ENCODE results near the gene MAFG.
"Not testable (repeated sequence)": the region's sequence is repeated elsewhere in the genome, so short reads cannot be mapped to it uniquely, and the experiment has no call there.

The MAFG gene

DNA sequence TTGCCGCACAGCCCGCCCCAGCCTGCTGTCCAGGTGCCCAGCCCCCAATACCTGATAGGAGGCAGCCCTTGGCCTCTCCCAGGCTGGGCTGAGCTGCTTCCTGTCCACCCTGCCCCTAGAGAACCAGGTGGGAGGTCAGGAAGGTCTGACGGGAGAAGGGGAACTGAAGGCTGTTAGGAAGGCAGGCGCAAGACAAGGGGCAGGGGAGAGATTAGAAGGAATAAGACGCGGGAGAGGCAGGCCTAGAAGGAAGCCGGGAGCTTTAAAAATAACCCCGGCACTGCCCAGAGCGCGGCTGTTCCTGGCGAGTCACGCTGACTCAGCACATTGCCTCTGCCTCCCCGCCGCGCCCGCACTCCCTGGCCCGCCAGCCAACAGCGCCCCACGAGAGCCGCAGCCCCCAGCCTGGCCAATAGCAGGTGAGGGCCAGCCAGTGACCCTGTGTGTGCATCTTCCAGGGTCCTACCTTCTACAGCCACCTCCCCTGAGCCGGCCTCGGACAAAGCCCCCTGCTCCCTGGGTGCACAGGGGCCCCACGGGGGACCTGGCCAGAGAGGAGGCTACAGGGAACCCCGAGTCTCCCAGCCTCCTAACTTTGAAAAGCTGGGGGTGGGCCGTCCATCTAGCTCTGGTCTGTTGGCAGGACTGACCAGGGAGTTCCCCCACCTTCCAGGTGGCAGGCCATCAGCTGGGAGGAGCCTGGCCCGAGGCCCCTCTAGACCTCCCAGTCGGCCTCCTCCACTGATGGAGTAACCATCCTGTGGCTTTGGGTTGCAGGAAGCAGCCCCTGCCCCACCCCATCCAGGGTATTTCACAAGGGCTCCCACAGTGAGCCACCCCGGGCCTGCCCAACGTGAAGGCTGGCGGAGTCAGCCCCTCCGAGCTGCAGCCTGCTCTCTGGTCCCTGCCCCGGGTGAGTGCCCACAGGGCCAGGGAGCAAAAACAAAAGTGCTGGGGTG lies 4.0 kb downstream of the MAFG start:
- DNase-seq (ENCODE audit: low read depth, low spot score), result peak; percentile 88

DNA sequence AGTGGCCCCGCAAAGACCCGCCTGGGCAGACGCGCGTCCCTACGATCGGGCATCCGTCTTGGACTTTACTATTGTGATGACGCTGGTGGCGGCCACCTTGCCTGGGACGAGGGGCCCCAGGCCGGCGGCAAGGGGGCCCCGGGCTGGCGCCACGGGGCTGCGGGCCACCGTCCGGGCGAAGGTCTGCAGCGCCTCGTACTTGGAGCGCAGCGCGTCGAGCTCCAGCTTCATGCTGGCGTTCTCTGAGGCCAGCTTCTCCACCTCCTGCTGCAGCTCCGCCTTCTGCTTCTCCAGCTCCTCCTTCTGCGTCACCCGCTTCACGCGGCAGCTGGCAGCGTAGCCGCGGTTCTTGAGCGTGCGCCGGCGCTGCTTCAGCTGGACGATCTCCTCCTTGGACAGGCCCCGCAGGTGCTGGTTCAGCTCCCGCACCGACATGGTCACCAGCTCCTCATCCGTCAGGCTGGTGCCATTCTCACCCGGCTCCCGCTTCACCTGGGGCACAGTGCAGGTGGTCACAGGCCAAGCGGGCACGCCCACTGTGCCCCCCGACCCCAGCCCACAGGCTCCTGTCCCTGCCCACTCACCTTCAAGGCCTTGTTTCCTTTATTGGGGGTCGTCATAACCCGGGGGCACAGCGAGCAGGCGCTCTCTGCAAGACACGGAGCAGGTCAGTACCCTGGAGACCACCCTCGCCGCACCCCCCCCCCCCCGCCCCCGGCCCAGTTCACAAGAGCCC lies 4.8 kb downstream of the MAFG start:
- DNase-seq (ENCODE audit: low read depth, low spot score), result no peak

GRCh38 chr17:81921996-81922565 lies 5.5 kb downstream of the MAFG start:
- DNase-seq (ENCODE audit: low read depth, low spot score), result no peak

GRCh38 chr17:81921537-81921862 lies 6.0 kb downstream of the MAFG start:
- DNase-seq (ENCODE audit: low read depth, low spot score), result no peak

DNA sequence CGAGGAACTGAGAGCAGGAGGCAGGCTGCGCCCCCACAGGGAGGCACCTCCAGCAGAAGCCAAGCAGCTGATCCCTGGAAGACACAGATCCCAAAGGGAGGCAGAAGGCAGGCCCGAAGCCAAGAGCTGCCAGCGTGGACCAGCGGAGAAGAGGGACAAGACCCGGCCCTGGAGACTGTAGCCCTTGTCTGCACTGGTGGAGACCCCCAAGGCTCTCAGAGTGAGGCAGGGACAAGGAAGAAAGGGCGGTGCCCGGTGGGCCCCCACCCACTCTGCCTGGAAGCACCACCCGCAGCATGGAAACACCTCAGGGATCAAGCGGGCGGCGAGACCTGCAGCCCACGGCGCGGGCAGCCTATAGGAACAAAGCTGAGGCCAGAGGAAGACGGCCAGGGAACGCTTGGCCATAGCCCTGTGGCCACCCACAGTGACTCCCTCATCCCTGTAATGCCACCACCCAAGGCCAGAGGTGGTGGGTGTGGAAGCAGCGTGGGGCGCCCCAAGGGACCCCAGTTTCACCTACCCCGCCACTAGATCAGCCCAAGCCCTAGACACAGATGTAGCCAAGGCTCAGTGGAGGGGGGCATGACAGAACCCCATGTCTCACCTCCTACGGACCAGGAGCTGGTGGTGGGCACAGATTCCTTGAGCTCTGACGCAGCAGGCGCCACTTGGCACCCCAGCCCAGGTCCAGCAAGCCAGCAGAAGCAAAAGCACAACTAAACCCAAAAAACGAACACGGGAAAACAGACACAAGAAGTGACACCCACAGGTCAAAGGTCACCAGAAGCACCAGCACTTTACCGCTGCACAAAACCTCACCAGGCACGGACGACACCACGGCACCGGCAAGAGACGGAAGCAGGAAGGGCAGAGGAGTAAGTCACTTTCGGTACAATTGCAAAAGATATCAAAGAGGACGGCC lies 6.7 kb downstream of the MAFG start:
- DNase-seq (ENCODE audit: low read depth, low spot score), result no peak

DNA sequence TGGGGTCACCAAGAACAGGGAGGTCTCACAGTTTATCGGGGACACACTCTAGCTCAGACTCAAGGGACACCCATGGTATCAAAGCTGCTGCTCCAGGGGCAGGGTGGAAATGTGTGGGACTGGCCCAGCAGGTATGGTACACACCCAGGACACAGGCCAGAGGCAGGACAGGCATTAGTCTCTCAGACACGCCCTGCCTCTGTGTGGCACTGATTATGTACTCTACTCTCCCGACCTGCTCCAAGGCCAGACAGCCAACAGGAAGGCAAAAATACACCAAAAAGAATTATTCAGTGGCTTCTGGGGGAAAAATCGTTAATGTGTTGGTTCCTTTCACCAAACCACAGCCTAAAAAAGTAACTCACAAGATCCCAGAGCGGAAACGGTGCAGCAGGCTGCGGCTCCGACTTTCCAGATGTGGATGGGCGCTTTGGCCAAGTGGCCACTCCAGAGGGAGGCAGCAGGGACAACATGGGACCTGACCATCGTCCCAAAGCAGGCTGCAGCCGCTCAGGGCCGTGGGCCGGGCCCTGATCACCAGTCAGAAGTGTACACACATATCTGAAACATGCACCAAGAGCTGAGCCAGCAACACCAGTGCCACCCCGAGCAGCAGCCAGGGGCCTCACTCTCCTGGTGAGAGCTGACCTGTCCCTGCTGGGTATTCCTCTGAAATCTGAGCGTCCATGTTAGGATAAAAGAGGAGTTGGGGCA lies 8.5 kb downstream of the MAFG start:
- DNase-seq (ENCODE audit: low read depth, low spot score), result no peak

DNA sequence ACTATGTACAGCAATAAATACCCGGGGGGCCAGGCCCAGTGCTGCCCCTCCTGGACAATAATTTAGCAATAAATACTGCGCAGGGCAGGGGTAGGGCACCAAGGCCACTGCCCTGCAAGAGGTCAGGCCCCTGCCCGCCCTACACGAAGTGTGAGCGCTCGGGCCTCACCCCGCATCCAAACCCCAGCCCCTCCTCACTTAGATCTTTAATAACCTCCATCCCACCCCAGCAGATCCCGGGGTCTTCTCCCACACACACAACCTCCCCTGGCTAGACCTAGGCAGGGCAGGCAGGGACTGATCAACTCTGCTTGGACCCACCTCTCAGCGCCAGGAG lies 9.2 kb downstream of the MAFG start:
- not testable (repeated sequence) for DNase-seq (ENCODE audit: low read depth, low spot score)

DNA sequence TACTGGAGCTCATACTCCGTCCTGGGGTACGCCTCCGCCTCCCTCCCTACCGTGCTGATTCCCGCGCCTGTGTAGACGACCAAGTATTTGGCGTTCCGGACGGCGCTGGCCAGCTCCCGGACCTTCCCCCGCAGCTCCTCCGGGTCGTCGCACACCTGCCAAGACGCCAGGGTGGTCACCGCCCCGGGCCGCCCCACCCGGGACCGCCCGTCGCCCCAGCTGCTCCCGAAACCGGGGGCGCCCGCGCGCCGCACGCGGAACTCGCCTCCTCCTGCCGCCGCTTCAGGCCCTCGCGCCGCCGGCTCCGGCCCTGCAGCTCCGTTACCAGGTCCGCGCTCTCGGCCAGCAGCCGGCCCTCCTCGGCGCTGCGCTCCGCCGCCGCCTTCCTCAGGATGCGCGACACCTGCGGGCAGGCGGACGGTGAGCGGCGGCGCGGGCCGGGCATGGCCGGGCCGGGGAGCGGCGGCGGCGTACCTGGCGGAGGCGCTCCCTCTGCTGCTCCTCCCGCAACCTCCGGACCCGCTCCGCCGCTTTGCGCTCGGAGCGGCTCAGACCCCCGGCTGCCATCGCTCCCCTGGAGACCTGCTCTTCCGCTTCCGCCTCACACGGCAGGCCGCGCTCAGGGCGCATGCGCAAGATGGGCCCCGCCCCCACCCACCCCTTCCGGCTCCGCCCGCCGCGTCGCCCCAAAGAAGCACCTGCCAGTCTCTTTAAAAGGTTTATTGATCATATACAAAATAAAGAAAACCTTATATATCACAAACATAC lies 9.8 kb downstream of the MAFG start, which contains the start of gene SIRT7:
Gene SIRT7, minus strand, starts transcription at position 612 of the 768 bp plus-strand sequence. Its CDS starts 45 bp downstream, at position 567.
- DNase-seq (ENCODE audit: low read depth, low spot score), result peak; percentile 89

DNA sequence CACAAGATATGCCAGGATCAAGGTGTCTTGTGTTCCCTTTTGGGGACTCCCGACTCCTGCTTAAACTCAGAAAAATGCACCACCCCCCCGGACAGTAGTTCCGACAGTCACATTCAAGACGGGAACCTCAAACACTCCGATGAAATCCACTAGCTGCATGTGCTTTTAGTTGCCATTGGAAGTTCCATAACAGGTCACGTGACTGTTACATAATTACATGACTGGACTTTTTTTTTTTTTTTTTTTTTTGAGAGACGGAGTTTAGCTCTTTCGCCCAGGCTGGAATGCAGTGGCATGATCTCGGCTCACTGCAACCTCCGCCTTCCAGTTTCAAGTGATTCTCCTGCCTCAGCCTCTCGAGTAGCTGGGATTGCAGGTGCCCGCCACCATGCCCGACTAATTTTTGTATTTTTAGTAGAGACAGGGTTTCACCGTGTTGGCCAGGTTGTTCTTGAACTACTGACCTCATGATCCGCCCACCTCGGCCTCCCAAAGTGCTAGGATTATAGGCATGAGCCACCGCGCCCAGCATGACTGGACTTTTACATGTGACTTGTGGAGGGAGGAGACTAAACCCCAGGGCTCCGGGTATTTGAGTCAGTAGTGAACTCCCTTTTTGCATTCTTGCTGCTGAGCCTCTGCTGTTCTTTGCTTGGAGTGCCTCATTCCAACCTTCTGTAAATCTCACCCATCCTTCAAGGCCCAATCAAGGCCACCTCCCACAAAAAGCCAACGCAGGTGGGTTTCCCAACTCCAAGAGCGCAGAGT lies 11.1 kb downstream of the MAFG start:
- DNase-seq (ENCODE audit: low read depth, low spot score), result peak; percentile 60

- DNase-seq (ENCODE audit: low read depth, low spot score), result no peak
These were observed 12.2 kb downstream of the MAFG start for GRCh38 chr17:81915331-81915730.

GRCh38 chr17:81914103-81914850 lies 13.3 kb downstream of the MAFG start:
- no peak for DNase-seq (ENCODE audit: low read depth, low spot score)

DNA sequence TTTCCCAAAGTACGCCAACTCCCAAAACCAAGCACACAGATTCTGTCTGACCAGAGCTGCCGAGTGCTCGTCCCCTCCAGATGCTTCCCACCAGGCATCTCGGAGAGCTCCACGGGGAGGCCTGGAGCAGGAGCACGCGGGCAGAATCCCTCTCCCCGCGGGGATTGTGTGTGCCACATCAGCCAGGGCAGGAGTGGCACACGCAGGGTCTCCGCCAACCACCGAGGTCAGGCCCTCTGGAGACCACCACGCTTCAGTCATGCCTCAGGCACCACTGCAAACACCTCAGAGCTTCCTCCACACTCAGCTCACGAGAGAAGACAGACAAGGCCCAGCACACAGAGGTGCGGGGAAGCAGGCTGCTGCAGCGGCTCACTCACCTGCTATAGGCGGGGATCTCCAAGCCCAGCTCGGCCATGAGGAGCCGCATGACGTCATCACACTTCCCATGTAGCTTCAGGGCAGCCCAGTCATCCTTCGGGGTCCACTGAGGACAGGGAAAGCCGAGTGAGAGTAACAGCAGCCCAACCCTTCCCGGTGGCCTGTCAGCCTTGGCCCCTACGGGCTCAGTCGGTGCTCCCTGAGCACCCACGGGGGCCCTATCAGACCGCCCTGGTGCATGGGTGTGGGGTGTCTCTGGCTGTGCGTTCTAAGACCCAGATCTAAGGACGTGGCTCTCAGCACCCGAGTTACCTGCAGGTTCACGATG lies 14.0 kb downstream of the MAFG start:
- DNase-seq (ENCODE audit: low read depth, low spot score), result no peak

DNA sequence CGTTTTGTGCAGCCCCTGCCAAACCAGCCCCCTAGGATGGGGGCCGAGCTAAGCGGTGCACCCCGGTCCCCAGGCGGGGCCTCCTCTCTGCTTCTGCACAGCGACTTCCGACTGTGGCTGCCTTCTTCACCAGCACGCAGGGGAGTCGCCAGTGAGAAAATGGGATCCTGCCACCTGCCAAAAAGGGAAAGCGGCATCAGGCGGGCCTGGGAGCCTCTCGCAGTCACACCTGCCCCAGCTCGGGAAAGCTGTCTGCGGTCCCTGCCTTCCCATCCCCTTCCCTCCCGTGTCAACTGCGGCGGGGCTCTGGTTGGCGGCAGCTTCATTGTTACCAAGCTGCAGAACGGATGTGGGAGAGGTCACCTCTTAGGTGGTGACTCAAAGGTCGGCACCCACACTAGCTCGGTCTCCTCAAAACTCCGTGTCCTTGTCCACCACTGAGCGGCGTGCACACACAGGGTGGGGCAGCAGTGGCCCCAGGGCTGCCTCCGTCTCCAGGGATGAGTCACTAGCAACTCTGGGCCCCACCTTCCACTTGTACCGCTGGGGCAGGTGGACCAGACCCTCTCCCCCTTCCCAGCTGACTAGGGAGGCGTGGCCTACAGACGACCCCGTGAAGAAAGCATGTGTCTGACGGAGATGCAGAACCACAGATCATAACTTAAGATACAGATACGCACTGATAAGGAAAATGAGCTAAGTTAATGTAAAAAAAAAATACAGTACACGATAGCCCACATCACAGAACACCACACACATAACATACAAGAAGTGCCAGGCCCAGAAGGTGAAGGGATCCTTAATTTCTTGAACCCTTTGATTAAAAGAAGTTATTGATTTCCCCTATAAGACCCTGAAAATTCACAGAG lies 14.9 kb downstream of the MAFG start:
- no peak for DNase-seq (ENCODE audit: low read depth, low spot score)

- no peak for DNase-seq (ENCODE audit: low read depth, low spot score)
These were observed 15.6 kb downstream of the MAFG start for GRCh38 chr17:81911969-81912368.

DNA sequence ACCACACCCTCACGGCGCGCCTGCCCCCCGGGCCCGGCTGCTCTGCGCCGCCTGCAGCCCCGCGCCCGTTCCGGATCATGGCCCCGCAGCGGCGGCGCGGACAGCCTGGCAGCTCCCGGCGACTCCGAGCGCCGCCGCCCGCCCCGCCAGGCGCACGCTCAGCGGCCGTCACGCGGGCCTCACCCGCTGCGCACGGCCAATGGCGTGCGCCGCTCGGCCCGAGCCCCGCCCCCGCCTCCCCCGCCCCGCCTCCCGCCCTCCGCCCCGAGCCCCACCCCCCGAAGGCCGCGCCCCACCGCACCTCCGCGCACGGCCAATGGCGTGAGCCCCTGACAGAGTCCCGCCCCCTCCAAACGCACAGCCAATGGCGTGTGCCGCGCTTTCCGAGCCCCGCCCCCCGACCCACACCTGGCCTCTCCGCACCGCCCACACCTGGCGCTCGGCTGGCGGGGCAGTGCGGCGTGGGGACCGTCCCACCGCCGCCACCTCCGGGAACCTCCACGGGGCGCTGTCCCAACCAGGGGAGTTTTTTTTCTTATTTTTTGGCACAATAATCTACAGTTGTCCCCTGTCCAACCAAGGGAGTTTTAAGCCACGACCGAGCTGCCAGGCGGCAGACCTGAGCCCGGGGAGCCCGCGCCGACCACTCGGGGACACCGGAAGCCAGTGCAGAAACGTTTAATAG lies 16.1 kb downstream of the MAFG start, which contains the start of gene PCYT2:
Gene PCYT2, minus strand, starts transcription at position 123 of the 685 bp plus-strand sequence. Its CDS starts 44 bp downstream, at position 79.
- peak; percentile 93 for DNase-seq (ENCODE audit: low read depth, low spot score)

DNA sequence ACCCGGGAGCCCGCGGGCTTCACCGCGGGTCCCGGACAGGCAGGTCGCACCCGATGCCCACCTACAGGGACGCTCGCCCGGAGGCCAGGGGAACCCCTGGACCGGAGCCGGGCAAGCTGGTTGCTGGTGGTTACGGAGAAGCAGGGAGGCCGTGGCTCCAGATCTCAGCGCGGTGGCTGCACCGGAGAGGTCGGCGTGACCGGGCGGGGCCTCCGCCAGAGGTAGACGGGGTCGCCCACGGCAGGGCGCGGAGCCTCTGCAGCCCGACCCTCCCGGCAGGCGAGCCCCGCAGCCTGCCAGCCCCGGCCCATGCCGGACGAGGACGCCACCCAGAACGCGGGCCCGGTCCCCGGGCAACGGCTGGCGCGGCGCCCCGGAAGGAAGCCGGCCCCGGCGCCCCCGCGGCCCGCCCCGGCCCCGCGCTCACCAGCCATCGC lies 16.7 kb downstream of the MAFG start:
- peak; percentile 54 for DNase-seq (ENCODE audit: low read depth, low spot score)
